Endothelial cell of umbilical vein (primary cell): ENCODE results near the gene ZC3H18. TPM values are rescaled to one million over a fixed set of nuclear protein-coding genes. Genes with fewer than 3 reads are reported as not detected.
"Not testable (repeated sequence)": the region's sequence is repeated elsewhere in the genome, so short reads cannot be mapped to it uniquely, and the experiment has no call there.

Experiments used
- BruUV-seq: library from RNA; stranded (reverse); fragments of 400-500 nt; replicated peaks from 2 replicates; lab custom pipeline; 2021; lab: Mats Ljungman, UMichigan
- CTCF ChIA-PET: fragments of 300-600, 350-600 bp; sonication (Branson Sonifier 250); formaldehyde crosslinking; loops from one replicate; lab custom pipeline; 2021; ENCODE audit warnings: antibody characterized with exemption, inconsistent platforms; lab: Charles Lee
- POLR2A ChIA-PET: fragments of 300-600, 350-600 bp; sonication (Branson Sonifier 250); formaldehyde crosslinking; loops from one replicate; lab custom pipeline; 2021; ENCODE audit warnings: antibody characterized with exemption, inconsistent platforms; lab: Charles Lee
- DNase-seq: peaks from one replicate; pipeline ENCODE4 v3.0.0-alpha.2; 2011; ENCODE audit warnings: low read depth, low spot score
- FAIRE-seq: peaks from 2 replicates; lab custom pipeline; 2011; peaks lifted over from hg19 to GRCh38; lab: Jason Lieb, UNC
- H2AFZ ChIP-seq: 2 replicates; pipeline ENCODE4 v1.6.0; 2012; ENCODE audit warnings: low read depth, low read length, control low read depth, inconsistent platforms
- H3K27ac ChIP-seq: 2 replicates; pipeline ENCODE4 v1.5.1; 2011; ENCODE audit warnings: low read depth, mild to moderate bottlenecking, control low read depth, low read length, moderate library complexity; ENCODE audit not compliant: insufficient read depth
- H3K27me3 ChIP-seq, 2 experiments: 2 replicates each; pipeline versions ENCODE4 v1.6.0 to v1.6.1; 2011; ENCODE audit warnings: low read length in 2 of 2, mixed read lengths in 1 of 2; ENCODE audit not compliant: control insufficient read depth in 2 of 2, insufficient read depth in 2 of 2
- H3K36me3 ChIP-seq, 2 experiments: 2 replicates in 1 of 2; 3 replicates in 1 of 2; pipeline ENCODE4 v1.5.1; 2011; ENCODE audit warnings: low read length in 2 of 2, mild to moderate bottlenecking in 1 of 2, moderate library complexity in 1 of 2; ENCODE audit not compliant: control insufficient read depth in 2 of 2, insufficient read depth in 2 of 2; ENCODE audit errors: extremely low read depth in 1 of 2
- H3K4me1 ChIP-seq: 3 replicates; pipeline ENCODE4 v1.5.1; 2011; ENCODE audit warnings: mild to moderate bottlenecking, low read length; ENCODE audit not compliant: control insufficient read depth, insufficient read depth; ENCODE audit errors: extremely low read depth
- H3K4me2 ChIP-seq: 2 replicates; pipeline ENCODE4 v1.6.1; 2011; ENCODE audit warnings: low read length, control low read depth, mixed read lengths; ENCODE audit not compliant: insufficient read depth
- H3K4me3 ChIP-seq, 3 experiments: fragments of 200-600 bp in 1 of 3; sonication (generic), shearing (Covaris generic) in 1 of 3; replicated peaks in 1 of 3; 2 replicates each; pipeline ENCODE4 v1.5.1; 2011 to 2016; ENCODE audit warnings: control low read depth in 3 of 3, low read length in 3 of 3, mild to moderate bottlenecking in 2 of 3, inconsistent platforms in 1 of 3, low read depth in 1 of 3, moderate library complexity in 1 of 3; ENCODE audit not compliant: insufficient read depth in 1 of 3
- H3K79me2 ChIP-seq: 2 replicates; pipeline ENCODE4 v1.6.0; 2012; ENCODE audit warnings: low read length, inconsistent platforms; ENCODE audit not compliant: control insufficient read depth, insufficient read depth
- H3K9ac ChIP-seq: replicated peaks from 2 replicates; pipeline ENCODE3; 2011; ENCODE audit warnings: low read length, control low read depth; ENCODE audit not compliant: insufficient read depth; ENCODE audit errors: extremely low read depth
- H3K9me1 ChIP-seq: replicated peaks from 3 replicates; pipeline ENCODE4 v1.6.0; 2011; ENCODE audit warnings: mild to moderate bottlenecking, low read length; ENCODE audit not compliant: control insufficient read depth, insufficient read depth; ENCODE audit errors: extremely low read depth
- H3K9me3 ChIP-seq: replicated peaks from 2 replicates; pipeline ENCODE4 v1.5.1; 2012; ENCODE audit warnings: low read length, inconsistent platforms; ENCODE audit not compliant: control insufficient read depth, insufficient read depth
- H4K20me1 ChIP-seq: replicated peaks from 2 replicates; pipeline ENCODE3; 2011; ENCODE audit warnings: mild to moderate bottlenecking, low read length; ENCODE audit not compliant: control insufficient read depth, insufficient read depth; ENCODE audit errors: extremely low read depth
- CTCF ChIP-seq, 2 donors: IDR thresholded peaks; 1 replicate in 1 of 2; 2 replicates in 1 of 2; pipeline ENCODE4 v1.5.1; 2011; ENCODE audit warnings: low read length in 2 of 2, mild to moderate bottlenecking in 2 of 2, moderate library complexity in 2 of 2, control low read depth in 1 of 2, inconsistent platforms in 1 of 2, low read depth in 1 of 2; ENCODE audit not compliant: insufficient read depth in 1 of 2; ENCODE audit errors: extremely low read depth in 1 of 2
- POLR2AphosphoS5 ChIP-seq: IDR thresholded peaks from 2 replicates; pipeline ENCODE4 v1.6.1; 2012; ENCODE audit warnings: low read depth, mild to moderate bottlenecking, control low read depth, low read length, moderate library complexity; ENCODE audit not compliant: insufficient read depth
- dilution Hi-C: fragments of 300-500 bp; cut with MboI; formaldehyde crosslinking; loops from one replicate; pipeline ENCODE4 v1.15.0; 2019; ENCODE audit warnings: low sequenced_read_pairs; ENCODE audit not compliant: extremely low pct_ligation_motif_present
- intact Hi-C: fragments of 100-400 bp; cut with micrococcal nuclease; formaldehyde crosslinking; loops from one replicate; pipeline ENCODE4 v1.10.0; 2022
- polyA plus RNA-seq, 4 experiments: library from polyadenylated mRNA; depleted of rRNA in 3 of 4; stranded (reverse) in 3 of 4; unstranded in 1 of 4; fragments of >200 nt; gene quantifications; 2 replicates each; pipeline versions ENCODE4 v1.2.1 to v1.2.3, GENCODE V29; 2011 to 2012; ENCODE audit warnings: missing spikeins in 1 of 4
- total RNA-seq: library from RNA; stranded (reverse); gene quantifications from 2 replicates; pipeline ENCODE4 v1.2.3, GENCODE V29; 2021

The ZC3H18 gene
- total and polyA plus RNA-seq, 2 donors (not counting 3 experiments of a cell fraction or from before 2014, with no cell fraction given): 12.1 to 52.8 TPM

GRCh38 chr16:88667461-88667860 lies 97.3 kb downstream of the ZC3H18 start:
- FAIRE-seq: peak; percentile 37
- no peak overlapping the region for H3K4me3 ChIP-seq
- no peak overlapping the region for H3K4me2 ChIP-seq
- TF ChIP-seq CTCF (IDR thresholded peaks at IDR 0.05; ENCODE audit: extremely low read depth in 1 of 2, insufficient read depth in 1 of 2, low read depth in 1 of 2, low read length in 2 of 2): peak in 1 of 2 donors; percentile 20
- TF ChIP-seq POLR2AphosphoS5: no peak
- H3K36me3 ChIP-seq: no peaks in the 10 kb centered on the region
- no peak for DNase-seq
- H3K27ac ChIP-seq: no peak overlapping the region
- no peaks in the 10 kb centered on the region for H4K20me1 ChIP-seq
- H3K79me2 ChIP-seq: peaks cover 4% of the 10 kb centered on the region
- dilution Hi-C loops: no loop called here
- intact Hi-C loops: no loop called here
- H3K9ac ChIP-seq: no peak overlapping the region
- ChIA-PET POLR2A (no interaction called here), CTCF (no interaction called here)
- H3K9me3 ChIP-seq: no peaks in the 10 kb centered on the region
- BruUV-seq: no TSS peak
- no peak overlapping the region for H2AFZ ChIP-seq
- peaks cover 16% of the 10 kb centered on the region for H3K4me1 ChIP-seq
- no peaks in the 10 kb centered on the region for H3K27me3 ChIP-seq
- no peaks in the 10 kb centered on the region for H3K9me1 ChIP-seq

GRCh38 chr16:88669493-88669892 lies 99.3 kb downstream of the ZC3H18 start:
- H3K4me3 ChIP-seq, H3K4me2 ChIP-seq, DNase-seq, H3K27me3 ChIP-seq, H3K9me3 ChIP-seq, intact Hi-C loops, FAIRE-seq, H4K20me1 ChIP-seq, H2AFZ ChIP-seq, H3K9me1 ChIP-seq, H3K9ac ChIP-seq, H3K4me1 ChIP-seq, POLR2A ChIA-PET, BruUV-seq, H3K36me3 ChIP-seq, dilution Hi-C loops, H3K27ac ChIP-seq, H3K79me2 ChIP-seq: not testable (repeated sequence)
- CTCF ChIA-PET: interaction anchor here (1.1 kb wide), 1 partner anchor 16 kb away, joined by 4 read pairs; no protein-coding TSS in a partner anchor
